VCaP (cell line): Measurements from ENCODE around the gene PACS1.
"Not testable (repeated sequence)": the region's sequence is repeated elsewhere in the genome, so short reads cannot be mapped to it uniquely, and the experiment has no call there.

Experiments used
- H3K27ac ChIP-seq: fragments of 450-650 bp; 2 replicates; pipeline ENCODE4 v1.5.1; 2017
- CTCF ChIP-seq: fragments of 450-650 bp; conservative IDR thresholded peaks from 2 replicates; pipeline ENCODE4 v1.5.1; 2017; ENCODE audit warnings: mild to moderate bottlenecking, moderate library complexity

Gene PACS1

GRCh38 chr11:66275396-66275795 is 205.3 kb downstream of the PACS1 start:
- no peak for TF ChIP-seq CTCF
- no peak overlapping the region for H3K27ac ChIP-seq

- no peak for TF ChIP-seq CTCF
Observed at GRCh38 chr11:66275984-66276612, 206.0 kb downstream of the PACS1 start.

GRCh38 chr11:66276619-66277018 is 206.5 kb downstream of the PACS1 start:
- H3K27ac ChIP-seq: not testable (repeated sequence)

More at GRCh38 chr11:66275984-66276612, 206.0 kb downstream of the PACS1 start:
- no peak overlapping the region for H3K27ac ChIP-seq

- peak overlapping the region; percentile 67 for H3K27ac ChIP-seq
Observed at GRCh38 chr11:66277064-66277463, 207.0 kb downstream of the PACS1 start.

GRCh38 chr11:66277471-66278362 is 207.6 kb downstream of the PACS1 start, which contains the start of gene CNIH2:
TSS of gene CNIH2 (plus strand) at chr11:66278175. CDS start at chr11:66278457, 282 bp downstream.
- peak within 1 kb of the TSS; percentile 67 for H3K27ac ChIP-seq
- TF ChIP-seq CTCF: no peak

- TF ChIP-seq CTCF: no peak
Observed at GRCh38 chr11:66278363-66279091, 208.5 kb downstream of the PACS1 start.

GRCh38 chr11:66279092-66279734 is 209.1 kb downstream of the PACS1 start:
- TF ChIP-seq CTCF: no peak

More at GRCh38 chr11:66278363-66279091, 208.5 kb downstream of the PACS1 start:
- peak overlapping the region; percentile 67 for H3K27ac ChIP-seq

GRCh38 chr11:66280428-66280827 is 210.4 kb downstream of the PACS1 start:
- TF ChIP-seq CTCF: no peak
- H3K27ac ChIP-seq: no peak overlapping the region

More at GRCh38 chr11:66279092-66279734, 209.1 kb downstream of the PACS1 start:
- no peak overlapping the region for H3K27ac ChIP-seq
